Body of pancreas (tissue), 4 donors: ENCODE results near the gene BTG4. TPM values are rescaled to one million over a fixed set of nuclear protein-coding genes. Genes with fewer than 3 reads are reported as not detected.

Source experiments
- ATAC-seq: fragments of 150-250 bp; one replicate; pipeline ENCODE4 v1.9.1; 2016
- DNase-seq, 4 donors: peaks; one replicate each; pipeline ENCODE4 v3.0.0-alpha.2; 2019
- H3K27ac ChIP-seq, 4 donors: fragments of 200-600 bp; sonication (generic); 1 replicate in 3 of 4; 2 replicates in 1 of 4; pipeline versions ENCODE4 v1.5.1 to v1.6.1; 2016 to 2019; ENCODE audit warnings: mild to moderate bottlenecking in 1 of 4, mixed read lengths in 1 of 4, moderate library complexity in 1 of 4
- H3K27me3 ChIP-seq, 2 donors: fragments of 200-600 bp; sonication (generic); one replicate each; pipeline ENCODE4 v1.6.0; 2016; ENCODE audit warnings: mild to moderate bottlenecking in 1 of 2
- H3K36me3 ChIP-seq, 2 donors: fragments of 200-600 bp; sonication (generic); replicated peaks in 1 of 2; 2 replicates each; pipeline ENCODE4 v1.5.1; 2016; ENCODE audit warnings: low read depth in 2 of 2; ENCODE audit not compliant: insufficient read depth in 1 of 2
- H3K4me1 ChIP-seq: fragments of 200-600 bp; sonication (generic); one replicate; pipeline ENCODE4 v1.6.0; 2016
- H3K4me3 ChIP-seq, 2 donors: fragments of 200-600 bp; sonication (generic); 1 replicate in 1 of 2; 2 replicates in 1 of 2; pipeline ENCODE4 v1.5.1; 2016 to 2019
- H3K9me3 ChIP-seq, 3 donors: fragments of 200-600 bp; sonication (generic); 1 replicate in 2 of 3; 2 replicates in 1 of 3; pipeline ENCODE4 v1.5.1; 2016
- POLR2A ChIP-seq, 3 donors: fragments of 450-650 bp; IDR thresholded peaks; one replicate each; pipeline ENCODE4 v1.6.1; 2016; ENCODE audit warnings: antibody characterized with exemption in 3 of 3, mild to moderate bottlenecking in 2 of 3
- WGBS, 2 donors: methylation state at CpG; one replicate each; pipeline ENCODE4 v1.1.5; 2017; 5-methylcytosine and 5-hydroxymethylcytosine counted together
- intact Hi-C: fragments of 100-400 bp; cut with DNase I; formaldehyde crosslinking; loops from one replicate; pipeline ENCODE4 v1.15.1; 2023
- total RNA-seq, 2 donors: library from RNA; depleted of rRNA; stranded (reverse); fragments of >200 nt; gene quantifications; one replicate each; pipeline ENCODE4 v1.1.0, GENCODE V29; 2016
- TF ChIP-seq, protein P1 (sequence below), 7 experiments: fragments of 450-650 bp in 4 of 7; fragments of 200-600 bp in 3 of 7; sonication (generic) in 3 of 7; IDR thresholded peaks; one replicate each; pipeline ENCODE4 v1.5.1; 2016 to 2019; ENCODE audit warnings: antibody characterized with exemption in 7 of 7

Gene BTG4
- total RNA-seq = not detected

DNA sequence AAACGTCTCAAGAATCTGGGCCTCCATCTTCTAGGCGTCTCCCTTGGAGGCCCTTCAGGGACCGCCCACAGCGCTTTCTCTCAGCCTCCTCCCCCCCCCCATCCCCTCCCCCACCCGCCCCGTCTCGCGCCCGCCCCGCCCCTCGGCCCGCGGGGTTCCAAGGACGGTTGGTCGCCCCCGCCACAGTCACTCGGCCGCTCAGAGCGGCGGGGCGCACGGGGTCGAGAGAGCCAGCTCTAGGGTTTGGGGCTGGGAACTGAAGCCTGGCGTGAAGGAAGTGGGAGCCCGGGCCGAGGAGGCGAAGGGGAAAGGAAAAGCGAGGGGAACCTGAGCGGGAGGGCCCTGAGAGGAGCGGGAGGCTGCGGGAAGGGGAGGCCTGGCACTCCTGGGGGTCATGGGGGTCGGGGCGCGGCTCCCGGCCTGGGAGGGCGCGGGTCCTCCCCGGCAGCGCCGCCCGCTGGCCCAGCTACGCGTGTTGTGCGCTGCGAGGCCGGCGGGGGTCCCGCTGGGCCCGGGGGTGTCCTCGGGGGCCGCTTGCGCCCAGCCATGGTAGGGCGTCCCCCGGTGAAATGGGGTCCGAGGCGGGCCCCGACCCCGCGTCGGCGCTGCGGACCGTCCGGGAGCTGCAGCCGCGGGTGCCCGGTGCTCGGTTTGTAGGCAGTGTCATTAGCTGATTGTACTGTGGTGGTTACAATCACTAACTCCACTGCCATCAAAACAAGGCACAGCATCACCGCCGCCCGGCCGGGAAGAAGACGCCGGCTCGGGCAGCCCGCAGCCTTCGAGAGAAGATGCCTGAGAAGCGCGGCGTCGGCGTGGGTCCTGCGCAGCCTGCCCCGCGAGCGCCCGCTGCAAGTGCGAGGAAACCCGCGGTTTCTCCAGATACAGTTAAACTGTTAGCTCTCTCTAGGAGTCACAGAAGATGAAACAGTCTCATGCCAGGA, at the start of gene BTG4:
TSS of gene BTG4 (minus strand) at position 91 of the 944 bp plus-strand sequence. CDS start 13,610 bp downstream, outside the sequence.
- peaks cover 0 to 6% of the 10 kb centered on the region in 2 donors for H3K27me3 ChIP-seq
- H3K4me3 ChIP-seq = peak within 1 kb of the TSS in 1 of 2 donors; percentile 31
- intact Hi-C loops = no loop called here

DNA sequence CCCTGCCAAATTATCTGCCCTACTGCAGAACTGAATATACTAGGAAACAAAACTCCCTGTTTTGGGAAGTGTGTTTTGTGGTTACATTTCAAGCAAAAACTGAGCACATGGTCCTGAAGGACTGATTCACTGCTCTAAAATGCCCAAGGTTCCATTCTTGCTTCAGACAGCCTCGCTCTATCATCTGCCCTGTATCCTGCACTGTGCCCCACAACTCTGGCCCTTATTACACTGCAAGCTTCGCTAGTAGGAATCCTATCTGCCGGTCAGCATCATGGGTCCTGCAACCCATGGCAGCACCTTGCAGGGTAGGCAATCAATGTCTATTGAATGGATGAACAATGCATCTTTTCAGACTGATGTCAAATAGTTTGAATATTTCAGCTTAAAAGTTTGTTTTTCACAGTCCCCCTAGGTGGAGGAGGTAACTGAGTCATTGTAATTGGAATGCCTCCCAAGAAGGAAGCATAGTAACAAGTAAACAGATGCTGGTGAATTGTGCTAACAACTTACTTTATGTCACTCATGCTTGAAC, 49.7 kb upstream of the BTG4 start:
- no peak overlapping the region for H3K4me3 ChIP-seq
- peaks cover 11% of the 10 kb centered on the region for H3K4me1 ChIP-seq
- ATAC-seq = peak; percentile 56
- peak overlapping the region in 2 of 4 donors; percentile 17 to 26 for H3K27ac ChIP-seq
- no peaks in the 10 kb centered on the region for H3K27me3 ChIP-seq
- no peaks in the 10 kb centered on the region for H3K9me3 ChIP-seq
- WGBS, 2 donors = 54 to 62% methylated on average over 3 of the region's 3 CpGs
- TF ChIP-seq, protein P1, sequence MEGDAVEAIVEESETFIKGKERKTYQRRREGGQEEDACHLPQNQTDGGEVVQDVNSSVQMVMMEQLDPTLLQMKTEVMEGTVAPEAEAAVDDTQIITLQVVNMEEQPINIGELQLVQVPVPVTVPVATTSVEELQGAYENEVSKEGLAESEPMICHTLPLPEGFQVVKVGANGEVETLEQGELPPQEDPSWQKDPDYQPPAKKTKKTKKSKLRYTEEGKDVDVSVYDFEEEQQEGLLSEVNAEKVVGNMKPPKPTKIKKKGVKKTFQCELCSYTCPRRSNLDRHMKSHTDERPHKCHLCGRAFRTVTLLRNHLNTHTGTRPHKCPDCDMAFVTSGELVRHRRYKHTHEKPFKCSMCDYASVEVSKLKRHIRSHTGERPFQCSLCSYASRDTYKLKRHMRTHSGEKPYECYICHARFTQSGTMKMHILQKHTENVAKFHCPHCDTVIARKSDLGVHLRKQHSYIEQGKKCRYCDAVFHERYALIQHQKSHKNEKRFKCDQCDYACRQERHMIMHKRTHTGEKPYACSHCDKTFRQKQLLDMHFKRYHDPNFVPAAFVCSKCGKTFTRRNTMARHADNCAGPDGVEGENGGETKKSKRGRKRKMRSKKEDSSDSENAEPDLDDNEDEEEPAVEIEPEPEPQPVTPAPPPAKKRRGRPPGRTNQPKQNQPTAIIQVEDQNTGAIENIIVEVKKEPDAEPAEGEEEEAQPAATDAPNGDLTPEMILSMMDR (IDR thresholded peaks at IDR 0.05) = no peak
- TF ChIP-seq POLR2A (IDR thresholded peaks at IDR 0.05) = no peak
- intact Hi-C loops = no loop called here
- no peaks in the 10 kb centered on the region for H3K36me3 ChIP-seq
- DNase-seq = no peak

More for the DNA sequence above, at the start of gene BTG4:
- H3K9me3 ChIP-seq = no peaks in the 10 kb centered on the region
- WGBS, 2 donors = 4 to 6% methylated on average over 47 to 83 of the region's 90 CpGs
- DNase-seq (peak in 1 of 4 donors; percentile 11), ATAC-seq (peak; percentile 24)
- peaks cover 7% of the 10 kb centered on the region for H3K4me1 ChIP-seq
- no peak for TF ChIP-seq POLR2A (IDR thresholded peaks at IDR 0.05)
- TF ChIP-seq, protein P1 (IDR thresholded peaks at IDR 0.05) = no peak
- H3K36me3 ChIP-seq = no peaks in the 10 kb centered on the region
- H3K27ac ChIP-seq = no peak within 1 kb of the TSS

DNA sequence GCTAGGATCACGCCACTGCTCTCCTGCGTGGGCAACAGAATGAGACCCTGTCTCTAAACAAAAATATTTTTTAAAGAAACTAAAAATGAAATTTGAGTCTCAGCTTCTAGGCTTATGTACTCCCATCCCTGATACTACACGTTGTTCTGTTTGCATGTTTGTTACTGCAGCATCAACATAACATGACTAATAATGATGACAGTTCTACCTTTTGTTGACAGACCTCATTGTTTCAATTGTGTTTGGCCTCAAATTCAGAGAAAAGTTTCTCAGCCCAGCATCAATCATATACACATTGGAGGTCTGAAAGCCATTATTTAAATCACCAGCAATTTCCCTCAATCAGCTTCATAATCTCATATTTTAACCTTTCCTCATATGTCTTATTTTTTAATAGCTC, 49.1 kb upstream of the BTG4 start:
- ATAC-seq = no peak
- Histone ChIP-seq H3K27me3 (no peaks in the 10 kb centered on the region), H3K9me3 (no peaks in the 10 kb centered on the region), H3K36me3 (no peaks in the 10 kb centered on the region), H3K27ac (peak overlapping the region in 2 of 4 donors; percentile 17 to 26), H3K4me1 (peaks cover 11% of the 10 kb centered on the region), H3K4me3 (no peak overlapping the region)
- DNase-seq = no peak
- WGBS, 2 donors = 66 to 74% methylated on average over 3 of the region's 3 CpGs
- TF ChIP-seq POLR2A (IDR thresholded peaks at IDR 0.05) = no peak
- TF ChIP-seq, protein P1 (IDR thresholded peaks at IDR 0.05) = no peak
- intact Hi-C loops = no loop called here

DNA sequence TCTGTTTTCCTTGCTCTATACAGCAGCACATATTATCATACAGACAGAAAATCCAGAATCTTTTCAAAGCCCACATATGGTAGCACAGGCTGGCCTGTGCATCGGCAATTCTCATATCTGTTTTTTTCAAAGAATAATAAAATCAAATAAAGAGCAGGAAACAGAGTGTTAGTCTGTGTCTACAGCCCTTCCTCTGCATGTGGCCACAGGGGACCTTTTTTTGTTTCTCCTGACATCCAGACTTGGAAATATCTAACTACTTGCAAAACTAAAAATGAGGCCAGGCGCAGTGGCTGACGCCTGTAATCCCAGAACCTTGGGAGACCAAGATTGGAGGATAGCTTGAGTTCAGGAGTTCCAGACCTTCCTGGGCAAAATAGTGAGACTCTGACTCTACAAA, 48.6 kb upstream of the BTG4 start:
- Histone ChIP-seq H3K27ac (no peak overlapping the region), H3K9me3 (no peaks in the 10 kb centered on the region), H3K27me3 (no peaks in the 10 kb centered on the region), H3K4me3 (no peak overlapping the region), H3K4me1 (peaks cover 11% of the 10 kb centered on the region), H3K36me3 (no peaks in the 10 kb centered on the region)
- intact Hi-C loops = no loop called here
- TF ChIP-seq, protein P1 (IDR thresholded peaks at IDR 0.05) = no peak
- no peak for TF ChIP-seq POLR2A (IDR thresholded peaks at IDR 0.05)
- DNase-seq (no peak), ATAC-seq (no peak)
- 85 to 90% methylated on average over 3 of the region's 3 CpGs for WGBS, 2 donors
